GM19468 (cell line): Measurements from ENCODE around the gene BDH2.

ENCODE experiments used
- ATAC-seq: cut with Tn5 transposase; IDR thresholded peaks from one replicate; pipeline ENCODE4 v1.9.1; 2021; ENCODE audit warnings: mild to moderate bottlenecking, moderate library complexity, moderate number of reproducible peaks; ENCODE audit not compliant: unreplicated experiment; ENCODE audit errors: extremely low read depth

Gene BDH2

DNA sequence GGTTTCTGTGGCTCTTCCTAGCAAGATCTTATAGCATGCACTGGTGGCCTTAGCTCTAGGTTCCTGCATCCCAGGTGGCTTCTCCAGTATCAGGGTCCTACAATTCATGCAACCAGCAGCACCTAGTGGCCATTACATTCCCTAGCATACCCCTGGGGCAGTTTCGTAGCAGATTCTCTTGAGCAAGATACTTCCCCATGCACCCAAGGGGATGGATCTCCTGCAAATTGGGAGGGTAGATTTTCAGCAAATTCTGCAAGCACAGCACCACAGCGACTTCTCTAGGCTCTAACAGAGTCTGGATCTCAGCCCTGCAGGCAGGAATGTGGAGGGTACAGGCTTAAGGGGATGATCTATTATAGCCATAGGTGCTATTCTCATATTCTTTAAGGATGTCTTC is 67.1 kb downstream of the BDH2 start:
- ATAC-seq: no peak

DNA sequence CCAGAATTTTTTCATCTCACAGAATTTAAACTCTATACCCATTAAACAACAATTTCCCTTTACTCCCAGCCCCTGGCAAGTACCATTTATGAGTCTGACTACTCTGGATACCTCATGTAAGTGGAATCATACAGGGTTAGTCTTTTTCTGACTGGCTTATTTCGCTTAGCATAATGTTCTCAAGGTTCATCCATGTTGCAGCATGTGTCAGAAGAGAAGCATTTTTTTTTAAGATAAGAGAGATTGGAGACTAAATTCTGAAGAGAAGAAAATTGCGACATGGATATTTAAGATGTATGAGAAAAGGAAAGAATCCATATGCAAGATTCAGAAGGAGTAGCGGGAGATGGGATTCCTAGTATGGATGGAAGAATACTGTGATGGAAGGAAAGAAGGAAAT is 68.8 kb downstream of the BDH2 start:
- no peak for ATAC-seq

DNA sequence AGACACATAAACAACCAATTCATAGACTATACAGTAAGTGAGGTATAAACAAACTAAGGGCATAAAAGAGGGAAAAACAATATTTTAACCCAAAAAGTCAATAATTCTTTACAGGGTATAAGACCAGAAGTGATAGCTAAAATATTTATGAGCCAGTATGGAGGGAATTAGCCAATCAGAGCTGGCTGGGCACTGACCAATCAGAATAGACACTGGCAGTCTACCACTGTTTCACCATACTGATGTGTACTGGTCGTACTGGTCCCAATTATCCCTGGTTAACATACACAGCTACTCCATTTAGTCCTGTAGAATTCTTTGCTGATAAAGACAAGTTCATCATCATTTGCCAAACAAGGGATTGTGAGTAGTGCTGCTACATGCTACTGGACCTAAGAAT is 70.3 kb downstream of the BDH2 start:
- ATAC-seq: no peak
